HepG2 (cell line): ENCODE results near the gene RUNDC1. TPM values are rescaled to one million over a fixed set of nuclear protein-coding genes. Genes with fewer than 3 reads are reported as not detected.

Experiments
- BATF2 ChIP-seq: sonication (generic); formaldehyde crosslinking; IDR thresholded peaks from 2 replicates; pipeline ENCODE4 v1.8.0; 2022; ENCODE audit warnings: mild to moderate bottlenecking, missing genetic modification reagents, moderate library complexity
- BRF2 ChIP-seq: sonication (generic); formaldehyde crosslinking; IDR thresholded peaks from 2 replicates; pipeline ENCODE4 v1.8.1; 2022; ENCODE audit warnings: mild to moderate bottlenecking, missing genetic modification reagents
- CREB3 ChIP-seq: sonication (generic); formaldehyde crosslinking; IDR thresholded peaks from 2 replicates; pipeline ENCODE4 v1.5.0; 2020; ENCODE audit warnings: missing genetic modification reagents
- CREBL2 ChIP-seq: sonication (generic); formaldehyde crosslinking; IDR thresholded peaks from 2 replicates; pipeline ENCODE4 v1.8.1; 2023; ENCODE audit warnings: missing genetic modification reagents, mild to moderate bottlenecking, borderline replicate concordance
- GATAD1 ChIP-seq: IDR thresholded peaks from 2 replicates; pipeline ENCODE4 v1.6.1; 2016; ENCODE audit warnings: missing genetic modification reagents, missing compliant biosample characterization
- HES4 ChIP-seq: sonication (generic); formaldehyde crosslinking; IDR thresholded peaks from 2 replicates; pipeline ENCODE4 v1.9.0; 2021; ENCODE audit warnings: mild to moderate bottlenecking, missing genetic modification reagents, borderline replicate concordance
- HMG20B ChIP-seq: conservative IDR thresholded peaks from 2 replicates; pipeline ENCODE4 v1.6.1; 2016; ENCODE audit warnings: missing genetic modification reagents, missing compliant biosample characterization
- KDM3A ChIP-seq: IDR thresholded peaks from 2 replicates; pipeline ENCODE4 v1.6.1; 2018; ENCODE audit warnings: low read depth, missing compliant biosample characterization
- PATZ1 ChIP-seq: sonication (generic); formaldehyde crosslinking; IDR thresholded peaks from 2 replicates; pipeline ENCODE4 v1.4.0; 2020; ENCODE audit warnings: missing genetic modification reagents
- REPIN1 ChIP-seq: sonication (generic); formaldehyde crosslinking; IDR thresholded peaks from 2 replicates; pipeline ENCODE4 v1.8.0; 2022; ENCODE audit warnings: missing genetic modification reagents, low read depth, mild to moderate bottlenecking, borderline replicate concordance
- WIZ ChIP-seq: sonication (generic); formaldehyde crosslinking; IDR thresholded peaks from 2 replicates; pipeline ENCODE4 v1.5.1; 2020; ENCODE audit warnings: mild to moderate bottlenecking, missing genetic modification reagents
- YEATS2 ChIP-seq: sonication (generic); formaldehyde crosslinking; IDR thresholded peaks from 2 replicates; pipeline ENCODE4 v1.4.0; 2020; ENCODE audit warnings: missing genetic modification reagents, borderline replicate concordance
- ZBTB38 ChIP-seq: sonication (generic); formaldehyde crosslinking; IDR thresholded peaks from 2 replicates; pipeline ENCODE4 v1.5.1; 2020; ENCODE audit warnings: mild to moderate bottlenecking, missing genetic modification reagents
- ZBTB43 ChIP-seq: sonication (generic); formaldehyde crosslinking; conservative IDR thresholded peaks from 2 replicates; pipeline ENCODE4 v1.4.0; 2020; ENCODE audit warnings: missing genetic modification reagents
- ZNF256 ChIP-seq: sonication (generic); formaldehyde crosslinking; conservative IDR thresholded peaks from 2 replicates; pipeline ENCODE4 v1.4.0; 2020; ENCODE audit warnings: missing genetic modification reagents
- ZNF556 ChIP-seq: sonication (generic); formaldehyde crosslinking; IDR thresholded peaks from 2 replicates; pipeline ENCODE4 v1.4.0; 2020; ENCODE audit warnings: mild to moderate bottlenecking, missing genetic modification reagents, borderline replicate concordance
- ZNF563 ChIP-seq: sonication (generic); formaldehyde crosslinking; IDR thresholded peaks from 2 replicates; pipeline ENCODE4 v1.8.0; 2022; ENCODE audit warnings: mild to moderate bottlenecking, moderate library complexity, missing genetic modification reagents
- ZNF577 ChIP-seq: sonication (generic); formaldehyde crosslinking; IDR thresholded peaks from 2 replicates; pipeline ENCODE4 v1.4.0; 2020; ENCODE audit warnings: mild to moderate bottlenecking, low read depth, missing genetic modification reagents, borderline replicate concordance
- ZNF781 ChIP-seq: sonication (generic); formaldehyde crosslinking; IDR thresholded peaks from 2 replicates; pipeline ENCODE4 v1.5.1; 2020; ENCODE audit warnings: borderline replicate concordance, mild to moderate bottlenecking, missing genetic modification reagents; ENCODE audit errors: not compliant biosample characterization
- polyA plus RNA-seq, 8 experiments: library from polyadenylated mRNA; depleted of rRNA in 3 of 8; stranded (reverse) in 7 of 8; unstranded in 1 of 8; fragments of >200 nt; fragmentation: Illumina TruSeq in 4 of 8; extraction: Trizol in 4 of 8; gene quantifications; 2 replicates each; pipeline versions ENCODE4 v1.2.1 to v1.2.3, GENCODE V29; 2011 to 2016; ENCODE audit warnings: low read depth in 4 of 8, missing spikeins in 1 of 8, mixed read lengths in 1 of 8; ENCODE audit not compliant: insufficient read depth in 1 of 8
- total RNA-seq, 5 experiments: library from RNA; depleted of rRNA; stranded (reverse); fragments of >200 nt; fragmentation: Illumina TruSeq; extraction: Trizol; gene quantifications; 2 replicates each; pipeline ENCODE4 v1.2.3, GENCODE V29; 2016; ENCODE audit warnings: low read depth in 1 of 5

The RUNDC1 gene
- total and polyA plus RNA-seq, 2 of the 13 experiments (the other 11 are each of a cell fraction or from before 2014, with no cell fraction given) = 10.3 to 11.4 TPM

- TF ChIP-seq CREB3 (CRISPR knock-in tag) (peak; percentile 69), YEATS2 (CRISPR knock-in tag) (0 out of 2 replicates have a peak, but pooled peaks have one; percentile 22), HES4 (CRISPR knock-in tag) (peak; percentile 94), GATAD1 (CRISPR knock-in tag) (peak; percentile 67; the same call in 1 of the 2 replicates), CREBL2 (CRISPR knock-in tag) (peak; percentile 94; the same call in 1 of the 2 replicates), PATZ1 (CRISPR knock-in tag) (no peak), KDM3A (CRISPR knock-in tag) (peak; percentile 43; the same call in 1 of the 2 replicates), ZNF556 (CRISPR knock-in tag) (no peak), BRF2 (no peak), ZNF256 (no peak), ZBTB43 (CRISPR knock-in tag) (peak; percentile 74), ZNF563 (CRISPR knock-in tag) (peak; percentile 95), ZBTB38 (CRISPR knock-in tag) (peak; percentile 12; the same call in 1 of the 2 replicates), ZNF577 (CRISPR knock-in tag) (no peak), HMG20B (no peak), WIZ (CRISPR knock-in tag) (no peak), BATF2 (CRISPR knock-in tag) (0 out of 2 replicates have a peak, but pooled peaks have one; percentile 65), ZNF781 (CRISPR knock-in tag) (peak; percentile 48), REPIN1 (CRISPR knock-in tag) (no peak)
Measured at GRCh38 chr17:42980766-42981397, 517 bp downstream of the RUNDC1 start (continued).
